Upper lobe of right lung (tissue), 1 donor: ENCODE results near the gene SIGLEC11. TPM values are rescaled to one million over a fixed set of nuclear protein-coding genes. Genes with fewer than 3 reads are reported as not detected.

Experiments used
- ATAC-seq: fragments of 200-7000 bp; cut with Tn5 transposase; one replicate; pipeline ENCODE4 v1.9.1; 2020; ENCODE audit warnings: mild to moderate bottlenecking, moderate library complexity
- DNase-seq: peaks from one replicate; pipeline ENCODE4 v3.0.0-alpha.2; 2020
- H3K27ac ChIP-seq: fragments of 200-600 bp; one replicate; pipeline ENCODE4 v1.8.0; 2022
- H3K27me3 ChIP-seq: fragments of 200-600 bp; one replicate; pipeline ENCODE4 v1.8.0; 2022; ENCODE audit warnings: mild to moderate bottlenecking
- H3K36me3 ChIP-seq: fragments of 200-600 bp; one replicate; pipeline ENCODE4 v1.8.0; 2022
- H3K4me1 ChIP-seq: fragments of 200-600 bp; one replicate; pipeline ENCODE4 v1.8.0; 2022
- H3K4me3 ChIP-seq: fragments of 200-600 bp; one replicate; pipeline ENCODE4 v1.8.0; 2022; ENCODE audit warnings: mild to moderate bottlenecking
- H3K9me3 ChIP-seq: fragments of 200-600 bp; one replicate; pipeline ENCODE4 v1.8.0; 2022
- CTCF ChIP-seq: fragments of 200-600 bp; IDR thresholded peaks from one replicate; pipeline ENCODE4 v1.8.0; 2022; ENCODE audit warnings: antibody characterized with exemption
- intact Hi-C: fragments of 100-400 bp; cut with DNase I; formaldehyde crosslinking; loops from one replicate; pipeline ENCODE4 v1.11.0; 2022
- total RNA-seq: library from RNA; stranded (reverse); fragmentation: NEBNext Ultra II Directional; extraction: Animal tissue kit (Norgen Biotek cat#: 25700); gene quantifications from one replicate; pipeline ENCODE4 v1.2.1, GENCODE V29; 2021
- donor health status: DM: no; HTN: yes; CAD: no; lungs with severe emphysema.

The SIGLEC11 gene
- total RNA-seq, 1 donor from 2014 or later = 2.5 TPM

GRCh38 chr19:49999371-50000010, 38.5 kb upstream of the SIGLEC11 start:
- no peaks in the 10 kb centered on the region for H3K27me3 ChIP-seq
- intact Hi-C loops = no loop called here
- no peaks in the 10 kb centered on the region for H3K9me3 ChIP-seq
- H3K27ac ChIP-seq = no peak overlapping the region
- H3K4me1 ChIP-seq = no peaks in the 10 kb centered on the region
- H3K4me3 ChIP-seq = no peak overlapping the region
- peaks cover 94% of the 10 kb centered on the region for H3K36me3 ChIP-seq
- ATAC-seq (no peak), DNase-seq (no peak)
- TF ChIP-seq CTCF = no peak

- intact Hi-C loops = no loop called here
- H3K36me3 ChIP-seq = peaks cover 93% of the 10 kb centered on the region
- ATAC-seq (peak; percentile 53), DNase-seq (no peak)
- no peak overlapping the region for H3K27ac ChIP-seq
- TF ChIP-seq CTCF = no peak
- H3K27me3 ChIP-seq = no peaks in the 10 kb centered on the region
- no peak overlapping the region for H3K4me3 ChIP-seq
- no peaks in the 10 kb centered on the region for H3K4me1 ChIP-seq
- no peaks in the 10 kb centered on the region for H3K9me3 ChIP-seq
Measured at GRCh38 chr19:49997709-49998108, 36.7 kb upstream of the SIGLEC11 start.

- Histone ChIP-seq H3K9me3 (no peaks in the 10 kb centered on the region), H3K4me1 (no peaks in the 10 kb centered on the region), H3K36me3 (peaks cover 81% of the 10 kb centered on the region), H3K4me3 (no peak overlapping the region), H3K27me3 (no peaks in the 10 kb centered on the region), H3K27ac (no peak overlapping the region)
- ATAC-seq (no peak), DNase-seq (no peak)
- intact Hi-C loops = no loop called here
- TF ChIP-seq CTCF = no peak
Measured at GRCh38 chr19:49988433-49988832, 27.5 kb upstream of the SIGLEC11 start.

- Histone ChIP-seq H3K9me3 (no peaks in the 10 kb centered on the region), H3K36me3 (peaks cover 76% of the 10 kb centered on the region), H3K27ac (no peak overlapping the region), H3K4me3 (no peak overlapping the region), H3K27me3 (no peaks in the 10 kb centered on the region), H3K4me1 (no peaks in the 10 kb centered on the region)
- ATAC-seq (no peak), DNase-seq (no peak)
- intact Hi-C loops = no loop called here
- no peak for TF ChIP-seq CTCF
Measured at GRCh38 chr19:49988007-49988406, 27.0 kb upstream of the SIGLEC11 start.

GRCh38 chr19:49987159-49987698, 26.3 kb upstream of the SIGLEC11 start:
- Histone ChIP-seq H3K36me3 (peaks cover 69% of the 10 kb centered on the region), H3K4me3 (no peak overlapping the region), H3K27ac (no peak overlapping the region), H3K4me1 (no peaks in the 10 kb centered on the region), H3K9me3 (no peaks in the 10 kb centered on the region), H3K27me3 (no peaks in the 10 kb centered on the region)
- ATAC-seq (peak; percentile 94), DNase-seq (peak; percentile 87)
- intact Hi-C loops = no loop called here
- TF ChIP-seq CTCF = no peak
